ENCODE data around the gene ATP6V0A4.
"Not testable (repeated sequence)": the region's sequence is repeated elsewhere in the genome, so short reads cannot be mapped to it uniquely, and the experiment has no call there.

Gene ATP6V0A4

DNA sequence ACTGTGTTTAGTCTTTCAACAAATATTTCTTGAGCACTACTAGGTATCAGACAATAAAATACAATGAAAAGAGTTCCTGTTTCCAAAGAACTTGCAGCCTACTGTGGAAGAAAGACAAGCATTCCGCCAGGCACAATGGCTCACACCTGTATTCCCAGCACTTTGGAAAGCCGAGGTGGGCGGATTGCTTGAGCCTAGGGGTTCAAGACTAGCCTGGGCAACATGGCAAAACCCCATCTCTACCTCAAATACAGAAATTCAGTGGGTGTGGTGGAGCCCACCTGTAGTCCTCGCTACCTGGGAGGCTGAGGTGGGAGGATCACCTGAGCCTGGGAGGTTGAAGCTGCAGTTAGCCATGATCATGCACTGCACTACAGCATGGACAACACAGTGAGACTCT is 102.9 kb downstream of the ATP6V0A4 start:
- no peak for TF ChIP-seq CTCF (IDR thresholded peaks at IDR 0.05; ENCODE audit: extremely low read depth, insufficient read depth, missing control alignments)
- DNase-seq (ENCODE audit: low spot score): no peak
- in situ Hi-C loops (cut with MboI; ENCODE audit: low pct_unique_long_range_greater_than_20kb, low sequenced_read_pairs, unreplicated experiment): no loop called here

GRCh38 chr7:138691178-138691577 is 106.8 kb downstream of the ATP6V0A4 start:
- in situ Hi-C loops (cut with MboI; ENCODE audit: low pct_unique_long_range_greater_than_20kb, low sequenced_read_pairs, unreplicated experiment): no loop called here
- DNase-seq (ENCODE audit: low spot score): no peak
- TF ChIP-seq CTCF (IDR thresholded peaks at IDR 0.05; ENCODE audit: extremely low read depth, insufficient read depth, missing control alignments): no peak

DNA sequence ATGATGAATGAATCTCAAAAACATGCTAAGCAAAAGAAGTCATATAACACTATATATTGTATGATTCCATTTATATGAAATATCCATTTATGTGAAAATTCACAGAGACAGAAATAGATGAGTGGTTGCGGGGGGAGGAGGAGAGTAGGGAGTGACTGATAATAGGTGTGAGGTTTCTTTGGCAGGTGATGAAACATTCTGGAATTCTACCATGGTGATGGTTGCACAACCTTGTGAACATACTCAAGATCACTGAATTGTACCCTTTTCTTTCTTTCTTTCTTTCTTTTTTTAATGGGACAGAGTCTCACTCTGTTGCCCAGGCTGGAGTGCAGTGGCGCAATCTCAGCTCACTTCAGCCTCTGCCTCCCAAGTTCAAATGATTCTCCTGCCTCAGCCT is 107.5 kb downstream of the ATP6V0A4 start:
- TF ChIP-seq CTCF (IDR thresholded peaks at IDR 0.05; ENCODE audit: extremely low read depth, insufficient read depth, missing control alignments): no peak
- in situ Hi-C loops (cut with MboI; ENCODE audit: low pct_unique_long_range_greater_than_20kb, low sequenced_read_pairs, unreplicated experiment): no loop called here
- no peak for DNase-seq (ENCODE audit: low spot score)

DNA sequence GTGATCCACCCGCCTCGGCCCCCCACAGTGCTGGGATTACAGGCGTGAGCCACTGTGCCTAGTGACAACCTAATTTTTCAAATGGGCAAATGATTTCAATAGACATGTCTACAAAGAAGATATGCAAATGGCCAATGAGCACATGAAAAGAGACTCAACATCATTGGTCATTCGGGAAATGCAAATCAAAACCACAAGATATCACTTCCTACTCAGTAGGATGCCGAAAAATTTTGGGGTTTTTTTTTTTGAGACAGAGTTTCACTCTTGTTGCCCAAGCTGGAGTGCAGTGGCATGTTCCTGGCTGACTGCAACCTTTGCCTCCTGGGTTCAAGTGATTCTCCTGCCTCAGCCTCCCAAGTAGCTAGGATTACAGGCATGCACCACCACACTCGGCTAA is 110.0 kb downstream of the ATP6V0A4 start:
- DNase-seq (ENCODE audit: low spot score); in situ Hi-C loops (cut with MboI; ENCODE audit: low pct_unique_long_range_greater_than_20kb, low sequenced_read_pairs, unreplicated experiment): not testable (repeated sequence)

DNA sequence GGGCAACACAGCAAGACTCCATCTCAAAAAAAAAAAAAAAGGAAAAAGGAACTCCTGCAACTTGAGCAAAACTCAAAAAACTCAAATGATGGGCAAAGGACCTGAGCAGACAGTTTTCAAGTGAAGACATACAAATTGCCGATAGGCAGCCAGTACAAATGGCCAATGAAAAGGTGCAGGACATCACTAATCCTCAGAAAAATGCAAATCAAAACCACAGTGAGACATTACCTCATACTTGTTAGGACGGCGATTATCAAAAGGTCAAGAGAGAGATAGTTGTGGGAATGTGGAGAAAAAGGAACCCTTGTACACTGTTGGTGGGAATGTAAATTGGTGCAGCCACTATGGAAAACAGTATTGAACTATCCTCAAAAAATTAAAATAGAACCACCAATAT is 113.7 kb downstream of the ATP6V0A4 start:
- in situ Hi-C loops (cut with MboI; ENCODE audit: low pct_unique_long_range_greater_than_20kb, low sequenced_read_pairs, unreplicated experiment): no loop called here
- TF ChIP-seq CTCF (IDR thresholded peaks at IDR 0.05; ENCODE audit: extremely low read depth, insufficient read depth, missing control alignments): no peak
- DNase-seq (ENCODE audit: low spot score): no peak

GRCh38 chr7:138679793-138680192 is 118.2 kb downstream of the ATP6V0A4 start:
- DNase-seq (ENCODE audit: low spot score): no peak
- TF ChIP-seq CTCF (IDR thresholded peaks at IDR 0.05; ENCODE audit: extremely low read depth, insufficient read depth, missing control alignments): no peak
- in situ Hi-C loops (cut with MboI; ENCODE audit: low pct_unique_long_range_greater_than_20kb, low sequenced_read_pairs, unreplicated experiment): no loop called here

DNA sequence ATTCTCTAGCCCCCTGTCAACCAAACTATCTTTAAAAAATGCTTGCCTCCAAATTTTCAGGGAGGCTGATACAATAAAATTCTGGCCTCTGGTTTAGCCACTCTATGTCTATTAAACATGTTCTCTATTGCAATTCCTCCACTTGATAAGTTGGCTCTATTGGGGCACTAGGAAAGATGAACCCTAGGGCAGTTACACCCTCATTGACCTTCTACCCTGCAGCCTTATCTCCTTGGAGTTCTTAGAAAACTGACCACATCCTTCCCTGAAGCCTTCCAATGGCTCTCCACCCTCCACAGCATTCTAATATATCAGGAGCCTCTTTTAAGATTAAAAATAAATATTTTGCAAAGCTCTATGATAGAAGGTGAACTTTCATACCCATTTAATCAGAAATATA is 127.4 kb downstream of the ATP6V0A4 start:
- no peak for TF ChIP-seq CTCF (IDR thresholded peaks at IDR 0.05; ENCODE audit: extremely low read depth, insufficient read depth, missing control alignments)
- in situ Hi-C loops (cut with MboI; ENCODE audit: low pct_unique_long_range_greater_than_20kb, low sequenced_read_pairs, unreplicated experiment): no loop called here
- no peak for DNase-seq (ENCODE audit: low spot score)
